ENCODE data around the gene OR2A25. TPM values are rescaled to one million over a fixed set of nuclear protein-coding genes. Genes with fewer than 3 reads are reported as not detected.

OR2A25 gene
- polyA plus RNA-seq = not detected

GRCh38 chr7:144069511-144069910 is at the start of gene OR2A25:
OR2A25 (plus strand) TSS chr7:144069811; CDS start chr7:144074220, 4,409 bp downstream.
- H3K27ac Mint-ChIP-seq = no peak within 1 kb of the TSS
- no peaks in the 10 kb centered on the region for H3K36me3 Mint-ChIP-seq
- H3K4me3 Mint-ChIP-seq = no peak within 1 kb of the TSS
- H3K27me3 Mint-ChIP-seq (ENCODE audit: low read depth in 3 of 3) = peaks cover 0 to 3% (median 2%) of the 10 kb centered on the region in 3 donors
- no peak for DNase-seq
- no peaks in the 10 kb centered on the region for H3K4me1 Mint-ChIP-seq
- peaks cover 0 to 2% (median 0%) of the 10 kb centered on the region in 6 donors for H3K9me3 Mint-ChIP-seq

GRCh38 chr7:144020340-144020739 is 49.3 kb upstream of the OR2A25 start:
- no peaks in the 10 kb centered on the region for H3K9me3 Mint-ChIP-seq
- H3K27me3 Mint-ChIP-seq (ENCODE audit: low read depth in 3 of 3) = peaks cover 1 to 4% (median 2%) of the 10 kb centered on the region in 3 donors
- H3K4me3 Mint-ChIP-seq = no peak overlapping the region
- H3K4me1 Mint-ChIP-seq = no peaks in the 10 kb centered on the region
- H3K27ac Mint-ChIP-seq = no peak overlapping the region
- no peaks in the 10 kb centered on the region for H3K36me3 Mint-ChIP-seq
- no peak for DNase-seq

GRCh38 chr7:144022169-144022568 is 47.4 kb upstream of the OR2A25 start:
- H3K27me3 Mint-ChIP-seq (ENCODE audit: low read depth in 3 of 3) = peaks cover 1 to 4% (median 2%) of the 10 kb centered on the region in 3 donors

GRCh38 chr7:144023171-144023827 is 46.3 kb upstream of the OR2A25 start:
- Mint-ChIP-seq H3K4me3 (no peak overlapping the region), H3K9me3 (no peaks in the 10 kb centered on the region), H3K36me3 (no peaks in the 10 kb centered on the region), H3K4me1 (no peaks in the 10 kb centered on the region), H3K27ac (no peak overlapping the region), H3K27me3 (ENCODE audit: low read depth in 3 of 3) (peaks cover 1 to 4% (median 2%) of the 10 kb centered on the region in 3 donors)
- DNase-seq = no peak

More at GRCh38 chr7:144022169-144022568, 47.4 kb upstream of the OR2A25 start:
- H3K27ac Mint-ChIP-seq = no peak overlapping the region
- DNase-seq = no peak
- H3K36me3 Mint-ChIP-seq = no peaks in the 10 kb centered on the region
- no peak overlapping the region for H3K4me3 Mint-ChIP-seq
- no peaks in the 10 kb centered on the region for H3K4me1 Mint-ChIP-seq
- H3K9me3 Mint-ChIP-seq = no peaks in the 10 kb centered on the region

GRCh38 chr7:144024213-144024612 is 45.4 kb upstream of the OR2A25 start:
- no peak for DNase-seq

GRCh38 chr7:144026203-144026883 is 43.3 kb upstream of the OR2A25 start:
- Mint-ChIP-seq H3K4me1 (no peaks in the 10 kb centered on the region), H3K27ac (no peak overlapping the region), H3K27me3 (ENCODE audit: low read depth in 3 of 3) (peaks cover 0 to 4% (median 3%) of the 10 kb centered on the region in 3 donors), H3K36me3 (no peaks in the 10 kb centered on the region), H3K9me3 (peaks cover 0 to 3% (median 0%) of the 10 kb centered on the region in 6 donors), H3K4me3 (no peak overlapping the region)
- DNase-seq = no peak

More at GRCh38 chr7:144024213-144024612, 45.4 kb upstream of the OR2A25 start:
- Mint-ChIP-seq H3K4me1 (no peaks in the 10 kb centered on the region), H3K27me3 (ENCODE audit: low read depth in 3 of 3) (peaks cover 1 to 4% (median 2%) of the 10 kb centered on the region in 3 donors), H3K36me3 (no peaks in the 10 kb centered on the region), H3K9me3 (peaks cover 0 to under 1% (median 0%) of the 10 kb centered on the region in 6 donors), H3K27ac (no peak overlapping the region), H3K4me3 (no peak overlapping the region)

GRCh38 chr7:144027070-144027469 is 42.5 kb upstream of the OR2A25 start:
- Mint-ChIP-seq H3K27me3 (ENCODE audit: low read depth in 3 of 3) (peaks cover 2 to 4% (median 4%) of the 10 kb centered on the region in 3 donors), H3K27ac (no peak overlapping the region), H3K9me3 (peaks cover 0 to 3% (median 0%) of the 10 kb centered on the region in 6 donors), H3K36me3 (no peaks in the 10 kb centered on the region), H3K4me3 (no peak overlapping the region), H3K4me1 (no peaks in the 10 kb centered on the region)
- no peak for DNase-seq

GRCh38 chr7:144027974-144028373 is 41.6 kb upstream of the OR2A25 start:
- H3K27me3 Mint-ChIP-seq (ENCODE audit: low read depth in 3 of 3) = peaks cover 2 to 4% (median 2%) of the 10 kb centered on the region in 3 donors
- H3K4me1 Mint-ChIP-seq = no peaks in the 10 kb centered on the region
- no peaks in the 10 kb centered on the region for H3K36me3 Mint-ChIP-seq
- no peak overlapping the region for H3K27ac Mint-ChIP-seq
- no peak overlapping the region for H3K4me3 Mint-ChIP-seq
- peaks cover 0 to 3% (median 0%) of the 10 kb centered on the region in 6 donors for H3K9me3 Mint-ChIP-seq
- DNase-seq = no peak

- no peak overlapping the region for H3K27ac Mint-ChIP-seq
- no peaks in the 10 kb centered on the region for H3K36me3 Mint-ChIP-seq
- H3K4me1 Mint-ChIP-seq = no peaks in the 10 kb centered on the region
- no peak for DNase-seq
- H3K9me3 Mint-ChIP-seq = peaks cover 0 to 3% (median 0%) of the 10 kb centered on the region in 6 donors
- peaks cover 2 to 4% (median 2%) of the 10 kb centered on the region in 3 donors for H3K27me3 Mint-ChIP-seq (ENCODE audit: low read depth in 3 of 3)
- no peak overlapping the region for H3K4me3 Mint-ChIP-seq
Observed at GRCh38 chr7:144028547-144028946, 41.1 kb upstream of the OR2A25 start.

GRCh38 chr7:144032516-144032915 is 37.1 kb upstream of the OR2A25 start:
- Mint-ChIP-seq H3K4me1 (no peaks in the 10 kb centered on the region), H3K27me3 (ENCODE audit: low read depth in 3 of 3) (peaks cover 3 to 11% (median 8%) of the 10 kb centered on the region in 3 donors), H3K9me3 (peaks cover 0 to 7% (median 0%) of the 10 kb centered on the region in 6 donors), H3K36me3 (no peaks in the 10 kb centered on the region), H3K4me3 (no peak overlapping the region), H3K27ac (no peak overlapping the region)
- no peak for DNase-seq

- peaks cover 3 to 11% (median 8%) of the 10 kb centered on the region in 3 donors for H3K27me3 Mint-ChIP-seq (ENCODE audit: low read depth in 3 of 3)
- no peaks in the 10 kb centered on the region for H3K4me1 Mint-ChIP-seq
- H3K9me3 Mint-ChIP-seq = peaks cover 0 to 11% (median 0%) of the 10 kb centered on the region in 6 donors
- DNase-seq = no peak
- no peaks in the 10 kb centered on the region for H3K36me3 Mint-ChIP-seq
- H3K4me3 Mint-ChIP-seq = no peak overlapping the region
- H3K27ac Mint-ChIP-seq = no peak overlapping the region
Observed at GRCh38 chr7:144032985-144033709, 36.5 kb upstream of the OR2A25 start.

- no peak overlapping the region for H3K27ac Mint-ChIP-seq
- H3K27me3 Mint-ChIP-seq (ENCODE audit: low read depth in 3 of 3) = peaks cover 3 to 11% (median 8%) of the 10 kb centered on the region in 3 donors
- no peak overlapping the region for H3K4me3 Mint-ChIP-seq
- H3K9me3 Mint-ChIP-seq = peaks cover 0 to 8% (median 0%) of the 10 kb centered on the region in 6 donors
- H3K36me3 Mint-ChIP-seq = no peaks in the 10 kb centered on the region
- no peak for DNase-seq
- H3K4me1 Mint-ChIP-seq = no peaks in the 10 kb centered on the region
Observed at GRCh38 chr7:144035385-144035784, 34.2 kb upstream of the OR2A25 start.

GRCh38 chr7:144036302-144036885 is 33.2 kb upstream of the OR2A25 start:
- H3K27ac Mint-ChIP-seq = no peak overlapping the region
- H3K4me1 Mint-ChIP-seq = no peaks in the 10 kb centered on the region
- peaks cover 1 to 11% (median 4%) of the 10 kb centered on the region in 3 donors for H3K27me3 Mint-ChIP-seq (ENCODE audit: low read depth in 3 of 3)
- no peak overlapping the region for H3K4me3 Mint-ChIP-seq
- no peaks in the 10 kb centered on the region for H3K36me3 Mint-ChIP-seq
- no peak for DNase-seq
- peaks cover 0 to 8% (median 0%) of the 10 kb centered on the region in 6 donors for H3K9me3 Mint-ChIP-seq

Data from immature natural killer cell (primary cell).